Body of pancreas (tissue), 4 donors: ENCODE data around the gene KLRF2. TPM values are rescaled to one million over a fixed set of nuclear protein-coding genes. Genes with fewer than 3 reads are reported as not detected.

Experiments
- ATAC-seq: fragments of 150-250 bp; one replicate; pipeline ENCODE4 v1.9.1; 2016
- DNase-seq, 4 donors: peaks; one replicate each; pipeline ENCODE4 v3.0.0-alpha.2; 2019
- H3K27ac ChIP-seq, 4 donors: fragments of 200-600 bp; sonication (generic); 1 replicate in 3 of 4; 2 replicates in 1 of 4; pipeline versions ENCODE4 v1.5.1 to v1.6.1; 2016 to 2019; ENCODE audit warnings: mild to moderate bottlenecking in 1 of 4, mixed read lengths in 1 of 4, moderate library complexity in 1 of 4
- H3K27me3 ChIP-seq, 2 donors: fragments of 200-600 bp; sonication (generic); one replicate each; pipeline ENCODE4 v1.6.0; 2016; ENCODE audit warnings: mild to moderate bottlenecking in 1 of 2
- H3K36me3 ChIP-seq, 2 donors: fragments of 200-600 bp; sonication (generic); replicated peaks in 1 of 2; 2 replicates each; pipeline ENCODE4 v1.5.1; 2016; ENCODE audit warnings: low read depth in 2 of 2; ENCODE audit not compliant: insufficient read depth in 1 of 2
- H3K4me1 ChIP-seq: fragments of 200-600 bp; sonication (generic); one replicate; pipeline ENCODE4 v1.6.0; 2016
- H3K4me3 ChIP-seq, 2 donors: fragments of 200-600 bp; sonication (generic); 1 replicate in 1 of 2; 2 replicates in 1 of 2; pipeline ENCODE4 v1.5.1; 2016 to 2019
- H3K9me3 ChIP-seq, 3 donors: fragments of 200-600 bp; sonication (generic); 1 replicate in 2 of 3; 2 replicates in 1 of 3; pipeline ENCODE4 v1.5.1; 2016
- POLR2A ChIP-seq, 3 donors: fragments of 450-650 bp; IDR thresholded peaks; one replicate each; pipeline ENCODE4 v1.6.1; 2016; ENCODE audit warnings: antibody characterized with exemption in 3 of 3, mild to moderate bottlenecking in 2 of 3
- WGBS, 2 donors: methylation state at CpG; one replicate each; pipeline ENCODE4 v1.1.5; 2017; 5-methylcytosine and 5-hydroxymethylcytosine counted together
- intact Hi-C: fragments of 100-400 bp; cut with DNase I; formaldehyde crosslinking; loops from one replicate; pipeline ENCODE4 v1.15.1; 2023
- total RNA-seq, 2 donors: library from RNA; depleted of rRNA; stranded (reverse); fragments of >200 nt; gene quantifications; one replicate each; pipeline ENCODE4 v1.1.0, GENCODE V29; 2016
- TF ChIP-seq, protein P1 (sequence below), 7 experiments: fragments of 450-650 bp in 4 of 7; fragments of 200-600 bp in 3 of 7; sonication (generic) in 3 of 7; IDR thresholded peaks; one replicate each; pipeline ENCODE4 v1.5.1; 2016 to 2019; ENCODE audit warnings: antibody characterized with exemption in 7 of 7

KLRF2 gene
- total RNA-seq, 2 donors from 2014 or later: not detected

DNA sequence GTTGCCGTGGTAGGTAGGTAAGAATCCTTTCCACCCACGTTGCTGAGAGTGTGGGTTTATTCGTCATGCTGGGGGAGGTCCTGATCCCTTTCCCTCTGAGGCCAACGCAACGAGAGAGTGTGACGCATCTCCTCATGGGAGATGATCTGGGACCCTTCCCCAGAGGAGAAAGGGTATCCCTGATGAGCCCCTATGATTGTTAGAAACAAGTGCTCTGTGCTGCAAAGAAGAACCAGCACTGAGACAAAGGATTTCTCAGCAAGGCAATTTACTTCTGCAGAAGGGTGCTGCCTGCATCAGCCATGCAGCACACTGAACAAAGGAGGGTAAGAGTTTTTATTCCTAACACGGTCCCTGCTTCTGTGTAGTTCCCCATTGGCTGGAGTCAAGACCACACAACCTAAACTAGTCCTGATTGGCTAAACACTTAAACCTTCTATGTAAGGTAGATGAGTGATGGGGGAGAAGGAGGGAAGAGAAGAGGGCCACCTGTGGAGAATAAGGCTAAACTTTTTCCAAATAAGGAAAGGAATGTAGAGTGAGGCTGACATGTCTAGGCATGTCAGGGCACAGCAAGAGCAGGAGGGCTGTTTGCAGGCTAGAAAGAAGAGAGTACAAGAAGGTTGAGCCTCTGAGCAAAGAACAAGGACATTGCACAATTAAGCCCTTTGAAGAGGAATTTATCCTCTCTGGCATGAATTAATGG, 29.6 kb downstream of the KLRF2 start:
- no peaks in the 10 kb centered on the region for H3K4me1 ChIP-seq
- DNase-seq (no peak), ATAC-seq (no peak)
- H3K9me3 ChIP-seq: peaks cover 0 to 15% (median 0%) of the 10 kb centered on the region in 3 donors
- H3K27ac ChIP-seq: no peak overlapping the region
- H3K27me3 ChIP-seq: no peaks in the 10 kb centered on the region
- intact Hi-C loops: no loop called here
- no peak overlapping the region for H3K4me3 ChIP-seq
- H3K36me3 ChIP-seq: no peaks in the 10 kb centered on the region
- 66 to 69% methylated on average over 7 of the region's 7 CpGs for WGBS, 2 donors
- no peak for TF ChIP-seq POLR2A (IDR thresholded peaks at IDR 0.05)
- TF ChIP-seq, protein P1, sequence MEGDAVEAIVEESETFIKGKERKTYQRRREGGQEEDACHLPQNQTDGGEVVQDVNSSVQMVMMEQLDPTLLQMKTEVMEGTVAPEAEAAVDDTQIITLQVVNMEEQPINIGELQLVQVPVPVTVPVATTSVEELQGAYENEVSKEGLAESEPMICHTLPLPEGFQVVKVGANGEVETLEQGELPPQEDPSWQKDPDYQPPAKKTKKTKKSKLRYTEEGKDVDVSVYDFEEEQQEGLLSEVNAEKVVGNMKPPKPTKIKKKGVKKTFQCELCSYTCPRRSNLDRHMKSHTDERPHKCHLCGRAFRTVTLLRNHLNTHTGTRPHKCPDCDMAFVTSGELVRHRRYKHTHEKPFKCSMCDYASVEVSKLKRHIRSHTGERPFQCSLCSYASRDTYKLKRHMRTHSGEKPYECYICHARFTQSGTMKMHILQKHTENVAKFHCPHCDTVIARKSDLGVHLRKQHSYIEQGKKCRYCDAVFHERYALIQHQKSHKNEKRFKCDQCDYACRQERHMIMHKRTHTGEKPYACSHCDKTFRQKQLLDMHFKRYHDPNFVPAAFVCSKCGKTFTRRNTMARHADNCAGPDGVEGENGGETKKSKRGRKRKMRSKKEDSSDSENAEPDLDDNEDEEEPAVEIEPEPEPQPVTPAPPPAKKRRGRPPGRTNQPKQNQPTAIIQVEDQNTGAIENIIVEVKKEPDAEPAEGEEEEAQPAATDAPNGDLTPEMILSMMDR (IDR thresholded peaks at IDR 0.05): no peak

DNA sequence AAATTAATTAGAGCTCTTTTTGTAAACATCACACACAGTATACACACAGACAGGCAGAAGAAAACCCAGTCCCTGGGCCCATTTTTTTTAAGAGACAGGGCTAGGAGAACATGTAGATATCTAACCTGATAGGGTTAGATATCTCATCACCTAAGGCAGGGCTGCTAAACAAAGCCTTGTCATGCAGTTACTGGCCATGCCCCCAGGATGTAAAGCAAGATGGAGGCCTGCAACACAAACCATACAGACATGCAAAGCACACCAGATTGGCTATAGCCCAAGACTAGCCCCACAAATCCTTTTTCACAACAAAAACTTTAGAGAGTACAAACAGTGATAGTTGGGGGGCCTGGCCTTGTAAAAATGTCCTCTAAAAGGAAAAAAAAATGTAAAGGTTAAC, 30.4 kb downstream of the KLRF2 start:
- ATAC-seq (no peak), DNase-seq (no peak)
- Histone ChIP-seq H3K4me1 (no peaks in the 10 kb centered on the region), H3K27me3 (no peaks in the 10 kb centered on the region), H3K9me3 (peaks cover 0 to 15% (median 0%) of the 10 kb centered on the region in 3 donors), H3K36me3 (no peaks in the 10 kb centered on the region), H3K4me3 (no peak overlapping the region), H3K27ac (no peak overlapping the region)
- intact Hi-C loops: no loop called here
- TF ChIP-seq, protein P1 (IDR thresholded peaks at IDR 0.05): no peak
- TF ChIP-seq POLR2A (IDR thresholded peaks at IDR 0.05): no peak

DNA sequence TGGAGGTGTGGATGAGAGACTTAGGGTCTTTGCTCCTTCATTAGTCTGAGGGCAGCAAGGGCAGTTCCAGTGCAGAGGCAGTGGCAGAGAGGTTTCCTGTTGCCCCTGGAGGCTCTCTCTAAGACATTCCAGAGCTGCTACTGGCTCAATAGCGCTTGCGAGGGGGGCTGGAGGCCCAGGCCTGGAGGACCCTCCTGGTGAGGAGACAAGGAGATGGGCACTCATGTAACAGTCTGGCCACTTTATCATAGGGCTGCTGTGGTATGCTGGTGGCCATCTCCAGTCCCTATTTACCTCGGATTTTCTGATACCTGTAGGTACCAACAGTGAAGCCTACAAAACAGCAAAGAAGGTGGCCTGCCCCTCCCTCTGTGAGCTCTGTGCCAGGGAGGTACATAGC, 38.2 kb downstream of the KLRF2 start:
- DNase-seq (no peak), ATAC-seq (no peak)
- Histone ChIP-seq H3K27me3 (no peaks in the 10 kb centered on the region), H3K27ac (no peak overlapping the region), H3K9me3 (no peaks in the 10 kb centered on the region), H3K4me3 (no peak overlapping the region), H3K36me3 (no peaks in the 10 kb centered on the region), H3K4me1 (no peaks in the 10 kb centered on the region)
- intact Hi-C loops: no loop called here
- WGBS, 2 donors: 74% methylated on average over 3 of the region's 3 CpGs
- no peak for TF ChIP-seq POLR2A (IDR thresholded peaks at IDR 0.05)
- TF ChIP-seq, protein P1 (IDR thresholded peaks at IDR 0.05): no peak

DNA sequence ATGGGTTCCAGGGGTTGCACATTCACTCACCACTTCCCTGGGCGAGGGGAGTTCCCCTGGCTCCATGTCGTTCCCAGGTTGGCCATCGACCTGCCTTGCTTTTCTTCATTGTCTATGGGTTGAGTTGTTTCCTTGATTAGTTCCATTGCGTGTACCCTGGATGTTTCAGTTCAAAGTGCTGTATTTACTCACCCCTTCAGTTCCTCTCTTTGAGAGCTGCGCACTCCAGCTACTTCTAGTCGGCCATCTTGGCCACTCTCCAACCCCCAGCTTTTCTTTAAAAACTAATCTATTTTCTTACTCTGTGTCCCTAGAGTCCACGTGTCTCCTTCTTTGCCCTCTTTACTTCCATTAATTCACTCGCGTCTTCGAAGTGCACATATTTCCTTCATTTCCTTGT, 39.2 kb downstream of the KLRF2 start:
- H3K9me3 ChIP-seq: no peaks in the 10 kb centered on the region
- intact Hi-C loops: loop anchor here (10.0 kb wide), 1 partner anchor 176 kb away; no protein-coding TSS in a partner anchor
- no peaks in the 10 kb centered on the region for H3K36me3 ChIP-seq
- 71 to 73% methylated on average over 10 of the region's 10 CpGs for WGBS, 2 donors
- no peaks in the 10 kb centered on the region for H3K4me1 ChIP-seq
- TF ChIP-seq, protein P1 (IDR thresholded peaks at IDR 0.05): no peak
- H3K4me3 ChIP-seq: no peak overlapping the region
- no peak for DNase-seq
- no peak overlapping the region for H3K27ac ChIP-seq
- H3K27me3 ChIP-seq: no peaks in the 10 kb centered on the region
- no peak for ATAC-seq

DNA sequence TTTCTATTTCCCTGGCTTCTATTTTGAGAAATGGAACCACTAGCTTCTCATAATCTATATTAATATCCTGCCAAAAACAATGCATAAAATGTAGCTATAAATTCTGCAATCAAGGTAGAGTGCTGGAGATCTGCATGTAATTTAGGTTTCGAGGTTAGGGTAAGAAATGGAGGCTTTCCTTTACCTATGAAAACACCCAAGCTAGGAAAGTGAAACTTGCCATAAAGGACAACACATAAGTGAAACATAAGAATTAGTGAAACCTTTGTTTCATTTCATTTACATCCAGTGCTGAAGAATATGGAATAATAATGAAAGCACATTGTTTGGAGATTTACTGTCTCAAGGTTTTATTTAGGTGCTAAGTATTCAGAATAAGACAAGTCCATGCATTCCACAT, 41.1 kb downstream of the KLRF2 start:
- Histone ChIP-seq H3K27me3 (no peaks in the 10 kb centered on the region), H3K4me3 (no peak overlapping the region), H3K9me3 (no peaks in the 10 kb centered on the region), H3K36me3 (no peaks in the 10 kb centered on the region), H3K27ac (no peak overlapping the region), H3K4me1 (no peaks in the 10 kb centered on the region)
- intact Hi-C loops: loop anchor here (10.0 kb wide), 1 partner anchor 178 kb away; no protein-coding TSS in a partner anchor
- TF ChIP-seq POLR2A (IDR thresholded peaks at IDR 0.05): no peak
- TF ChIP-seq, protein P1 (IDR thresholded peaks at IDR 0.05): no peak
- no peak for ATAC-seq
- DNase-seq: no peak
- WGBS, 2 donors: 83 to 86% methylated on average over 1 of the region's 1 CpG
